ENCODE results near the gene BCAN.

Gene BCAN

DNA sequence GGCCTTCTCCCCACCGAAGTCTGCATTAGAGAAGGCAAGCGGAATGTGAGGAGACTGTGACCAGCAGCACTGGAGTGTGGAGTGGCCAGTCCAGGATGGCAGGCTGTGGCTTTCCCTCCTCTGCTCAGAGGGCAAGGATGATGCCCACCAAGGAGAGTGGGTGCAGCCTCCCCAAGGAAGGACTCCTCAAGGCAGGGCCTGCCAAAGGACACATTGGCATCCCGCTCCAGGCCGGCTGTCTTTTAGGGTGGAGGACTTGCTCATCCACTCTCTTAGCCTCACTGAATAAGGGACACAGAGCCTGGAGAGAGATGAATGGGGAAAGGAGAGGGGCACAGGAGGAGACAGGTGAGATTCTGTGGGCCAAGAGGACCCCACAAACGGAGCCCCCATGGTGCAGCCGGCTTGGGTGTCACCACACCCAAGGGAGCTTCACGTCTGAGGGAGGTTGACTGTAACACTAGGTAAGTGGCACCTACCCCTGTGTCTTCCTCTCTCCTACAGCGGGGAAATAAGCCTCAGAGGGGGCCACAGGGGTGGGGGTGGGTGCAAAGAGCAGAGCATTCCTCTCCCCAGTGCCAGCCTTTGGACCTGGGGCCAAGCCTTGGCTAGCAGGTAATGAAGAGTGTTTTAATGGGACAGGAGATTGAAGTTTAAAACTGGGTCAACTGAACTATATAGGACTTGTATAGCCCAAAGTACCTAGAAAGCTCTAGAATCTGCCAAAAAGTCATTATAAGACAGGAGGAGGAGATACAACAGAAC is 39.5 kb downstream of the BCAN start:
- no peak for DNase-seq

GRCh38 chr1:156682166-156682890 is 40.4 kb downstream of the BCAN start:
- DNase-seq = no peak

DNA sequence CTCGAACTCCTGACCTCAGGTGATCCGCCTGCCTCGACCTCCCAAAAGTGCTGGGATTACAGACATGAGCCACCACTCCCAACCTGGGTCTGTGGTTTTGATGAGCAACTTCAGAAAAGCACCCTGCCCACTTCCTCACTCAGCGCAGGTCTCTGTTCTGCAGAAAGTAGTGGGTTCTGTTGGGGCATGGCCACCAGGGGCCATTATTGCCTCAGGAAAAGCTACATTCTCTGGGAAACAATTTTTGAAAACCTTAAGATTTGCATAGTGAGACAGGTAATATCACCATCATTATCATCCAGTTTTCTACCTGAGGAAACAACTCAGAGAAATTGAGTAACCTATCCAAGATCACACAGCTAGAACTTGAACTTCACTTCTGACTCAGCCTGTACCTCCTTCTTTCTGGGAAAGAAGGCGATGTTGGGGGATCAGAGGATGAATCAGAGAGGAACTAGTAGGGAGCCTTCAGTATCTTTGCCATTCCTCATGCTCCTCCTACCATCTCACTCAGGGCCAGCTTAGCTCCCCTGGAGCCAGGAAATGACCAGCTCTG is 42.4 kb downstream of the BCAN start:
- no peak for DNase-seq

DNA sequence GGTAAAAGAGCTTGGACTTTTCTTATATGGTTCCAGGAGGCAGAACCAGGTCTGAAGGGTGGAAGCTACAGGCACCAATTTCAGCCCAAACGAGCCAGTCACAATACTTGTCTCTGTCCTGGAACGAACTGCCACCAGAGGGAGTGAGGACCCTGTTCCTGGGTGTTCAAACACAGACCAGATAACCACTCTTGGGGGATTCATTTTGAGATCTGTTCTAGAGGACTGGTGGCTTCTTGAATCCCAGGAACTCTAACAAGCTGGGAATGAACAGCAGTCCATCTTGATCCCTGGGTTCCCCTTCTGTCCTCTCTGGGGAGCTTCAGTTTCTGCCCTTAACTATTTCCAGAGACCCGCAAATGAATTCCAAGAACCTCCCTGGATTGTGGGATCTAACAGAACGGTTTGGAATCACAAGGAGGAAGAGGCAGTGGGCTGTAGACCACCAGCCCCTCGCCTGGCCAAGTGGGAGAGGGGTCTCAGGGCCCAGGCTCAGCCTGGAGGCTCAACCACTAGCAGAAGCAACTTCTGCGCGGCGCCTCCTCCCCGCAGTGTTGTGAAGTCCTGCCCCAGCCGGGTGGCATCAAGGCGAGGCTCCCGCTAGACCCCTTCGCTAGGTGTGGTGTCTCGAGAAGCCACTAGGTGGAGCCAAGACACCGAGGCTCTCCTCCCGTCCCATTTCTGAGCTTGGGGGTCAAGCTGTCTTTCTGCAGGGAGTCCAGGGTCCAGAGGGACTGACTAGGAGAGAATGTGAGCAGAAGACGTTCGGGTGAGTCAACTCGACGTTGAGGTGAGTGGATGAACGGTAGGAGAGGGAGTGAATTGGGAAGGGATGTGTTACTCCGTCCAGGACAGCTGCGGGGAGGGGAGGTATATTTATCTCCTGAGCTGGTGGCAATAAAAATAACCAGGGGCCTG is 47.4 kb downstream of the BCAN start:
- DNase-seq = peak; percentile 75

GRCh38 chr1:156689953-156690674 is 48.2 kb downstream of the BCAN start:
- no peak for DNase-seq

GRCh38 chr1:156690675-156691036 is 48.7 kb downstream of the BCAN start:
- no peak for DNase-seq

- DNase-seq = no peak
These were observed 49.3 kb downstream of the BCAN start for GRCh38 chr1:156691191-156691590.

GRCh38 chr1:156691665-156692440 is 49.9 kb downstream of the BCAN start:
- no peak for DNase-seq

DNA sequence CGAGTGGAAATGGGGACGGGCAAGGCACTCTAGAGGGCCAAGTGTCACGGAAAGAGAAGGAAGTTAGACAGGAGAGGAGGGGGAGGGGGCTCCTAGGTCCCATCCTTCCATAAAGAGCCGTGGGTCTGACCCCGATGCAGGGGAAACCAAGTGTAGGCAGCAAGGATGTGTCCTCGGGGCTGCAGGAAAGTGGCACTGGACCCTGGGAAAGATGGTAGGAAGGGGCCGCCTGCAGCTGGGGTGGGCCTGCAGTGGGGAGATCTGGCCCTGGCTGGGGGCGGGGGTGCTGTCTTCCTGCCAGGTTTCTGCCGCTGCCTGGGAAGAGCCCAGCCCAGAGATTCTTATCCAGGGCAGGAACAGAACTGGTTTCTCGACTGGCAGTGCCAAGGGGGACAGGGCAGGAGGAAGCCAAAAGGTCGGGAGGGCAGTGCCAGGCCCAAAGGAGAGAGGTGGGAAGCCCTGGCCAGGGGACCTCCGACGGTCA is 50.6 kb downstream of the BCAN start:
- no peak for DNase-seq

GRCh38 chr1:156692925-156693847 is 51.3 kb downstream of the BCAN start:
- peak; percentile 24 for DNase-seq

DNA sequence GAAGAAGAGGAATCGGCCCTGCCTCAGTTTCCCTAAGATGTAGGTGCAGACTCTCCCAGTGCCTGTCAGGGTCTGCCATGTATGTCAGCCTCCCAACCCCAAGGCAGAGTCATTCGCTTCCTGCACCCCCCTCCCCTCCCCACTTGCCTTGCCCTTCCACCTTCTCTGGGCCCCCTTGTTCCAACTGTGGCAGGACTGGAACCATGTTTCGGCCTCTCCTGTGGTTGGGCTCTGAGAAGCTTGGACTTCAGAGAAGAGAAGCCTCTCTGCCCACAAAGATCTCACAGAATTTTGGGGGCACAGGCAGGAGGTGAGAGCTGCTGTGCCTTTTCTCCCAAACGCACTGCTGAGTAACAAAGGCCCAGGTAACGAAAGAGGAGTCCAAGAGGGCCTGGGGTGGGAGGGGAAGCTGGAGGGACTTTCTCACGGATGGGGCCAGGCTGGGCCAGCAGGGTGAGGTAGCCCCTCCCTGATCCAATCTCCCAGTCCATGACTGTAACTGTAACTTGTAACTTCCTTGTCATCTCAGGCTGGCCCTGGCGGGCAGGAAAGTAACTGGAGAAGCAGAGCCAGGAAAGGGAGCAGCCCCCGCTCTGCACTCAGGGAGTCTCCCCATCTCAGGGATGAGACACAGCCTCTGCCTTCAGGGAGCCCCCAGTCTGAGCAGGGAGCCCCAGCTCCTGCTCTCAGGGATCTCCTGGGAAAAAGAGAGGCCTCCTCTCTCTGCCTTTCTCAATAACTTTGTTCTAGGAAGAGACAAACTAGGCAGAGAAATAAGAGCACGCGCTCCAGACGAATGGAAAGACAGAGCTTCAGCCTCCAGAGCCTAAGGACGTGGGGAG is 52.2 kb downstream of the BCAN start:
- DNase-seq = no peak

- DNase-seq = no peak
These were observed 52.7 kb downstream of the BCAN start for GRCh38 chr1:156694690-156694962.

DNA sequence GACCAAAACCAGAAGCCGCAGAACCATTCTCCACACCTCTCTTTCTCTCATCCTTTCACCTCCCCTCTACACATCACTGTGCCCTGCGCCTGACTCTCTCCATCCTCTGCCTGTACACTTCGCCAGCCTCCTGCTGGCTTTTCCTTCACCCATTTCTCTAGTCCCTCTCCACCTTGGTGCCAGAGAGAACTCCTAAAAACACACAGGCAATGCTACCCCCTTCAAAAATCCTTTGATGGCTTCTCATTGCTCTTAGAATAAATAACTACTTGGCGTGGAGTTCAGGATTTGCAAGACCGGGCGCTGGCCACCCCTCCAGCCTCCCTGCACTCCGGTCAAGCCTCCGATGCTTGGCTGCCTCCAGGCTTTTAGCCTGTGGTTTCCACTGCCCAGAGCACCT is 54.8 kb downstream of the BCAN start:
- no peak for DNase-seq

GRCh38 chr1:156697481-156697880 is 55.6 kb downstream of the BCAN start:
- DNase-seq = no peak

DNA sequence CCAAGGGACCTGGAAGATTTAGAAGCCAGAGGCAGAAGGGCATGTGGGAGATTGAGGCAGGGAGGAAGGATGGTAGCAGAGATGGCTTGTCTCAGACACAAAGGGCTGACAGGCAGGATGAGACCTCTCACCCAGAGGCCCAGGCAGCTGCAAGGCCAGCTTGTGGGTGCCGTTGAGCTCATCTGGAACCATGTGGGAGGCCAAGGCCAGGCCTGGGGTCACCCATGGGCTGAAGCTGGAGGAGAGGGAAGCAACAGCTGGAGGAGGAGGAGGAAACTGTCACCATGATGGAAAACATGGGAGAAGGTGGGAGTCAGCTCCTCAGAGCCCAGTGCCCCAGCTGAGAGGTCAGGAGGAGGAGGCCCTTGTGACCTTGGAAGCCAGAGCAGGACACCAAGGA is 57.1 kb downstream of the BCAN start:
- no peak for DNase-seq

GRCh38 chr1:156700736-156701531 is 59.0 kb downstream of the BCAN start:
- DNase-seq = no peak

DNA sequence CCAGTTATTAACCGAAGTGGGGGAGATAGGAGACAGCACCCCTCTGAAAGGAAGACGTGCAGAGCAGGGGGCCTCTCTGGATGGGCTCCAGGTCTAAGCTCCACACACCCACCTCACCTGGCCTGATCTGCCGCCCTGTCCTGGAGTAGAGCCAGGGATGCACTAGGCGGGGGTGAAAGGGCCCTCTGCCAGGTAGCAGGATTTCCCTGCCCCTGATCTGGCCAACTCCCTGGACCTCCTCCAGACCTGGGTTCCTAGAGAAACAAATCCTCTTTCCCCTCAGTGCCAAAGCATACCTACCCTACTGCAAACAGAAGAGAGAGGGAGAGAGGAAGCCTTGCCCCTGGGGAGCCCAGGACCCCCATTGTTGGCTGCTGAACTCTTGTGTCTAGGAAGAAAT is 61.4 kb downstream of the BCAN start:
- no peak for DNase-seq

DNA sequence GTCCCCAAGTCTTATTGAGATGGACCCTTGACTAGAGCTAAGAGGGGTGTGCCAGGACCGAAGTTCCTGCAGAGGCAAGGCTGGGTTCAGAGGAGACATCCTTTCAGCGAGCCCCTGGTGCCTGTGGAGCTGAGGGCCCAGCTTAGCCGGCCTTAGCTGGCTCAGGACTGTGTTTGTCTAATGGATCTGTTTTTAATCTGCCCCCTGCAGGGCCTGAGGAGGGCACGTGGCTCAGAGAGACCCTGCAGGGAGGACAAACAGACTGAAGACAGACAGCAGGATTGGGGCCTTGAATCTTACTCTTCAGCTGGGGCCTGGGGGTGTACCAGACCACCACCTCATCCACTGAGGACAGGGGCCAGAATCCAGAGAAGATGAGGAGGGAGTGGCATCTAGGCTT is 61.8 kb downstream of the BCAN start:
- no peak for DNase-seq

All from CD4-positive, alpha-beta T cell treated with Interferon gamma for 1 hour (primary cell).